Fibroblast of pulmonary artery (primary cell): ENCODE measurements around the gene HEXIM2.

Experiments
- DNase-seq: peaks from one replicate; pipeline ENCODE4 v3.0.0-alpha.2; 2010; ENCODE audit warnings: low read depth
- H3K4me3 ChIP-seq: replicated peaks from 2 replicates; pipeline ENCODE4 v1.5.1; 2011; ENCODE audit warnings: low read depth, mild to moderate bottlenecking, control low read depth, low read length, moderate library complexity
- TF ChIP-seq, protein P1 (sequence below): IDR thresholded peaks from 2 replicates; pipeline ENCODE4 v1.5.1; 2011; ENCODE audit warnings: mild to moderate bottlenecking, control low read depth, low read length, inconsistent platforms; ENCODE audit errors: missing control alignments

HEXIM2 gene

GRCh38 chr17:45149037-45149668 lies 12.5 kb upstream of the HEXIM2 start:
- peak overlapping the region; percentile 99 for H3K4me3 ChIP-seq
- TF ChIP-seq, protein P1, sequence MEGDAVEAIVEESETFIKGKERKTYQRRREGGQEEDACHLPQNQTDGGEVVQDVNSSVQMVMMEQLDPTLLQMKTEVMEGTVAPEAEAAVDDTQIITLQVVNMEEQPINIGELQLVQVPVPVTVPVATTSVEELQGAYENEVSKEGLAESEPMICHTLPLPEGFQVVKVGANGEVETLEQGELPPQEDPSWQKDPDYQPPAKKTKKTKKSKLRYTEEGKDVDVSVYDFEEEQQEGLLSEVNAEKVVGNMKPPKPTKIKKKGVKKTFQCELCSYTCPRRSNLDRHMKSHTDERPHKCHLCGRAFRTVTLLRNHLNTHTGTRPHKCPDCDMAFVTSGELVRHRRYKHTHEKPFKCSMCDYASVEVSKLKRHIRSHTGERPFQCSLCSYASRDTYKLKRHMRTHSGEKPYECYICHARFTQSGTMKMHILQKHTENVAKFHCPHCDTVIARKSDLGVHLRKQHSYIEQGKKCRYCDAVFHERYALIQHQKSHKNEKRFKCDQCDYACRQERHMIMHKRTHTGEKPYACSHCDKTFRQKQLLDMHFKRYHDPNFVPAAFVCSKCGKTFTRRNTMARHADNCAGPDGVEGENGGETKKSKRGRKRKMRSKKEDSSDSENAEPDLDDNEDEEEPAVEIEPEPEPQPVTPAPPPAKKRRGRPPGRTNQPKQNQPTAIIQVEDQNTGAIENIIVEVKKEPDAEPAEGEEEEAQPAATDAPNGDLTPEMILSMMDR: peak; percentile 79
- DNase-seq: peak; percentile 81

GRCh38 chr17:45149669-45150664 lies 11.7 kb upstream of the HEXIM2 start:
- H3K4me3 ChIP-seq: peak overlapping the region; percentile 99
- TF ChIP-seq, protein P1: no peak
- DNase-seq: peak; percentile 61

GRCh38 chr17:45150911-45151809 lies 10.5 kb upstream of the HEXIM2 start:
- peak overlapping the region; percentile 99 for H3K4me3 ChIP-seq
- TF ChIP-seq, protein P1: no peak
- DNase-seq: no peak

GRCh38 chr17:45155029-45155428 lies 6.6 kb upstream of the HEXIM2 start:
- TF ChIP-seq, protein P1: no peak
- DNase-seq: no peak
- H3K4me3 ChIP-seq: no peak overlapping the region

DNA sequence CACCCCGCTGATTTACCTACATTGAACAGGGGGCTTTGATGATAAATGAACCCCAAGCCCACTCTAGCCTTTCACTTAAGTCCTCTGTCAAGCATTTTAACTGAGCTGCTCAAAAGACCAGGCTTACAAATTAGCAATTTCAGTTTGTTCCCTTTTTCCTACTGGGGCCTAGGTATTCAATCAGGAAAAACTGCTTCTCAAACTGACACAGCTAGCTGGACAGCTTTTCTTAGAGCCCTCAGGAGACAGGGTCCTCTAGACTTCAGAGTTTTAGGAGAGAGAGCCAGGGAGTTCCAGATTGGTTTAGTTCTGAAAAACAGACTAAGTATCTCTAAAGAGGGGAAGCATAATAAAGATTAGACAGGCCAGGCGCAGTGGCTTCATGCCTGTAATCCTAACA lies 6.2 kb upstream of the HEXIM2 start:
- DNase-seq: no peak
- H3K4me3 ChIP-seq: no peak overlapping the region
- TF ChIP-seq, protein P1: no peak

DNA sequence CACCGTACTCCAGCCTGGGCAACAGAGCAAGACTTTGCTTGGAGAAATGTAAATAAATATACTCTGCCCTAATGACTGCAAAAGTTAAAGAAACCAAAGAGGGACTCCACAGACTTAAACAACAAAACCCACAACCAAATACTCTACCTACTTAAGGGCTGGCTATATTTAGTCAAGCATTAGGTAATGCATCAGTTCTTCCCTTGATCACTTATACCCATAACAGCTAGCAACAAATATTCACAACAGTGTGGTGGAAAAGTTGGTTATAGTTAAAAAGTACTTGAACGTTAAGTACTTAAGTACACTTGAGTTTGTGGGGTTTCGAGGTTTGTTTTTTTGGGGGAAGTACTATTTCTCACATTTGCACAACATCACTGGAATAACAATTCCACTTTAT lies 5.4 kb upstream of the HEXIM2 start:
- no peak for DNase-seq
- no peak overlapping the region for H3K4me3 ChIP-seq
- TF ChIP-seq, protein P1: no peak
